ENCODE results near the gene TIPRL.
"Not testable (repeated sequence)": the region's sequence is repeated elsewhere in the genome, so short reads cannot be mapped to it uniquely, and the experiment has no call there.

The TIPRL gene

DNA sequence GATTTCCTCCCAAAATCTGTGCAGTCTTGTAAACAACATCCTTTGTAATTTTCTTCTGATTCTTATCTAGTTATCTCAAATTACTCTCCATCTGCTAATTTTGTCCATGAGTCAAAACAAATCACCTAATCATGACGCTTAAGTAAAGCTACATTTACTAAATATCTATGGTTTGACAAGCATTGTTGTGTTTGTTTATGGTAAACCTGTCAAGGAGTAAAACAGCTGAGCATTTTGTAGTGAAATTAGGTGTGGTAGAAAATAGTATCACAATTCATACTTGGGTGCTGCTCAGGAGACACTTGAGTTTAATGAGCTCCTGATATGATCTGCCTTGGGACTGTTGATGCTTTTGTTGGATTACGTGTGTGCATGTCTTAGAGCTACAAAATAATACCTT lies 11.6 kb downstream of the TIPRL start:
- Histone ChIP-seq H3K27ac (no peak overlapping the region), H3K4me3 (no peak overlapping the region), H3K9me3 (replicated peaks in 1 of 11) (no peaks in the 10 kb centered on the region), H3K4me2 (no peak overlapping the region), H3K27me3 (no peaks in the 10 kb centered on the region), H3K4me1 (no peaks in the 10 kb centered on the region), H3K9ac (no peak overlapping the region), H4K20me1 (peaks cover 0 to 27% (median 0%) of the 10 kb centered on the region in 11 experiments; a peak in 6 of 22 replicates), H3K36me3 (peaks cover 82 to 100% (median 93%) of the 10 kb centered on the region in 11 experiments)
- TF ChIP-seq Cebpa-rat (IDR thresholded peaks at IDR 0.05): no peak

DNA sequence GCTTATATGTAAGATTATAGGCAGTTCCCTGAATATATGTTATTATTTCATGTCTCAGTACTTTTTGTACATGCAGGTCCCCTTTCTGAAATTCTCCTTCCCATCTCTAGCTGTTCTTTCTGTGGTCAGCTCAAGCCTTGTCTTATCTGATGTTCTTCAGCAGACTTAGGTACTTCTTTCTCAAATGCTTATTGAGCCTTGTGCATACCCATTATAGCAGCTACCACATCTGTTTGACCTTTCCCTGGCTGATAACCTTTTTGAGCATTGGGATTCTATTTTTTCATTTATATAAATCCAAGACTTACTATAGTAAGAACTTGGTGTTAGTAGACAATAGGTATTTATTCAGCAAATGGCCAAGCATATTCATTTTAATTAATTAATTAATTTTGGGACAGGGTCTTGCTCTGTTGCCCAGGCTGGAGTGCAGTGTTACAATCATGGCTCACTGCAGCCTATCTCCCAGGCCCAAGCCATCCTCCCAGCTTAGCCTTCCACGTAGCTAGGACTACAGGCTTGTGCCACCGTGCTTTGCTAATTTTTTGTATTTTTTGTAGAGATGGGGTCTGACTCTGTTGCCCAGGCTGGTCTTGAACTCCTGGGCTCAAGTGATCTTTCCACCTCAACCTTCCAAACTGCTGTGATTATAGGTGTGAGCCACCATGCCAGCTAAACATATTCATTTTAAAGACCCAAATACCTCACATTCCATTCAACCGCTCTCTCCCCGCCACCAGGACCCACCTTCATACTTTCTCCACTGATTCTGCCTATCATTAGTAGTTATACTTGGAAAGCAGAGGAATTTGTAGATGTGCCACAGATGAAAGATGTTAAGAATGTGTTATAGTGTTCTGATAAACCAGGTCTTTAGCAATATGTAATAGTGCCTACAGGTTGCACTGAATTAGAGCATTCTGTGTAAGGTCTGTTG lies 16.7 kb downstream of the TIPRL start:
- no peak for TF ChIP-seq Cebpa-rat (IDR thresholded peaks at IDR 0.05)
- Histone ChIP-seq H3K36me3 (peaks cover 78 to 96% (median 91%) of the 10 kb centered on the region in 11 experiments), H3K27ac (no peak overlapping the region), H4K20me1 (0 out of 22 replicates have a peak, but pooled peaks cover 0 to 4% (median 0%) of the 10 kb centered on the region in 11 experiments), H3K27me3 (no peaks in the 10 kb centered on the region), H3K9ac (no peak overlapping the region), H3K9me3 (replicated peaks in 1 of 11) (no peaks in the 10 kb centered on the region), H3K4me2 (no peak overlapping the region), H3K4me1 (no peaks in the 10 kb centered on the region), H3K4me3 (no peak overlapping the region)

GRCh38 chr1:168199056-168199455 lies 20.3 kb downstream of the TIPRL start:
- Histone ChIP-seq H3K27ac (no peak overlapping the region), H3K9ac (no peak overlapping the region), H3K4me2 (no peak overlapping the region), H3K4me1 (no peaks in the 10 kb centered on the region), H3K4me3 (no peak overlapping the region), H3K9me3 (replicated peaks in 1 of 11) (peaks cover 0 to 13% (median 6%) of the 10 kb centered on the region in 11 experiments; a peak in 8 of 22 replicates), H3K36me3 (peaks cover 79 to 96% (median 87%) of the 10 kb centered on the region in 11 experiments), H3K27me3 (no peaks in the 10 kb centered on the region), H4K20me1 (0 out of 22 replicates have a peak, but pooled peaks cover 0 to 1% (median 0%) of the 10 kb centered on the region in 11 experiments)
- no peak for TF ChIP-seq Cebpa-rat (IDR thresholded peaks at IDR 0.05)

- Histone ChIP-seq H3K9ac (no peak overlapping the region), H4K20me1 (no peaks in the 10 kb centered on the region), H3K36me3 (peaks cover 48 to 76% (median 62%) of the 10 kb centered on the region in 11 experiments), H3K4me1 (no peaks in the 10 kb centered on the region), H3K9me3 (replicated peaks in 1 of 11) (peaks cover 9 to 47% (median 37%) of the 10 kb centered on the region in 11 experiments; a peak in 21 of 22 replicates), H3K4me2 (no peak overlapping the region), H3K27ac (no peak overlapping the region), H3K4me3 (no peak overlapping the region; a peak in 1 of 20 replicates), H3K27me3 (no peaks in the 10 kb centered on the region)
- no peak for TF ChIP-seq Cebpa-rat (IDR thresholded peaks at IDR 0.05)
Observed at GRCh38 chr1:168202941-168203654, 24.3 kb downstream of the TIPRL start.

DNA sequence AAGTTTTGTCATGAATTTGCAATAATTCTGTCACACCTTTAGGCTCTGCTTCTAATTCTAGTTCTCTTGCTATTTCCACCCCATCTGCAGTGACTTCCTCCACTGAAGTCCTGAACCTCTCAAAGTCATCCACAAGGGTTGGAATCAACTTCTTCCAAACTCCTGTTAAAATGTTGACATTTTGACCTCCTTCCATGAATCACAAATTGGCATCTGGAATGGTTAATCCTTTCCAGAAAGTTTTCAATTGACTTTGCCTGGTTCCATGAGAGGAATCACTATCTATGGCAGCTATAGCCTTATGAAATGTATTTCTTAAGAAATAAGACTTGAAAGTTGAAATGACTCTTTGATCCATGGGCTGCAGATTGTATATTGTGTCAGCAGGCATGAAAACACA lies 27.3 kb downstream of the TIPRL start:
- no peak for TF ChIP-seq Cebpa-rat (IDR thresholded peaks at IDR 0.05)

GRCh38 chr1:168207673-168208072 lies 28.9 kb downstream of the TIPRL start:
- H4K20me1 ChIP-seq, H3K9ac ChIP-seq: not testable (repeated sequence)
- peaks cover 12 to 32% (median 20%) of the 10 kb centered on the region in 11 experiments; a peak in 21 of 22 replicates for H3K36me3 ChIP-seq

More for the DNA sequence above, 27.3 kb downstream of the TIPRL start:
- Histone ChIP-seq H3K27me3 (no peaks in the 10 kb centered on the region), H4K20me1 (no peaks in the 10 kb centered on the region), H3K36me3 (peaks cover 24 to 47% (median 33%) of the 10 kb centered on the region in 11 experiments), H3K9ac (no peak overlapping the region), H3K4me2 (no peak overlapping the region), H3K4me3 (no peak overlapping the region), H3K4me1 (no peaks in the 10 kb centered on the region), H3K9me3 (replicated peaks in 1 of 11) (peaks cover 26 to 63% (median 51%) of the 10 kb centered on the region in 11 experiments), H3K27ac (no peak overlapping the region)

DNA sequence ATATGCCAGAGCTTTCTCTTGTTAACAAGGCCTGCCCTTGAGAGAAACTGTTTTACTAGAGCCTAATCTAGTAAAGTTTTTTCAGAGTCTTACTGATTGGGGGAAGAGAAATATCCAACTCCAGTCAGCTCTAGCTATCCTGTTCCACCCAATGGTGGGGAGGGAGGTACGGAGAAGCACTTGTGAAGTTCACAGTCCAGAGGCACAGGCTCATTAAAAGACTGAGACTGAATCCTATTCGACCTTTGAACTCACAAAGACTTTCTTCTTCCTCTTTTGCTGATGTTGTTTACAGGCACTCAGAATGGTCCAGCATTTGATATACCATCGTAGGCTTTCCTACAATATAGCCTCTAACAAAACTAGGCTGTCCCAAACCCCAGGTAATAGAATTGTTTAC lies 31.6 kb downstream of the TIPRL start:
- Histone ChIP-seq H3K9ac (no peak overlapping the region), H3K36me3 (peaks cover 0 to 13% (median 5%) of the 10 kb centered on the region in 11 experiments; a peak in 8 of 22 replicates), H3K4me1 (no peaks in the 10 kb centered on the region), H3K4me3 (no peak overlapping the region), H3K27me3 (no peaks in the 10 kb centered on the region), H3K4me2 (no peak overlapping the region), H4K20me1 (no peaks in the 10 kb centered on the region), H3K27ac (no peak overlapping the region), H3K9me3 (replicated peaks in 1 of 11) (peaks cover 34 to 71% (median 56%) of the 10 kb centered on the region in 11 experiments)
- no peak for TF ChIP-seq Cebpa-rat (IDR thresholded peaks at IDR 0.05)

More at GRCh38 chr1:168207673-168208072, 28.9 kb downstream of the TIPRL start:
- H3K9me3 ChIP-seq (replicated peaks in 1 of 11): peaks cover 32 to 74% (median 58%) of the 10 kb centered on the region in 11 experiments
- not testable (repeated sequence) for H3K4me3 ChIP-seq, H3K4me2 ChIP-seq, H3K4me1 ChIP-seq, H3K27ac ChIP-seq, H3K27me3 ChIP-seq

DNA sequence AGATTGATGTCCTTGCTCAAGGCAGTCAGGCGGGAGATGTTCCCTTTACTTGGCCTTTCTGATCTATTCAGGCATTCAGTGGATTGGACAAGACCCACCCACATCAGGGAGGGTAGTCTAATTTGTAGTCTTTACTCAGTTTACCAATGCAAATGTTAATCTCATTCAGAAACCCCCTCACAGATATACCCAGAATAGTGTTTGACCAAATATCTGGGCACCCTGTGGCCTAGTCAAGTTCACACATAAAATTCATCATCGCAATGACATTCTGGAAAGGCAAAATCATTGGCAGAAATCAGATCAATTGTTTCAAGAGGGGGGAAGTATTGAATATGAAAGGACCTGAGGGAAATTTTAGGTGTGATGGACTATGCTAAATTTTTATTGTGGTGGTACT lies 34.6 kb downstream of the TIPRL start:
- H3K4me2 ChIP-seq: no peak overlapping the region
- H3K36me3 ChIP-seq: no peaks in the 10 kb centered on the region
- H4K20me1 ChIP-seq: no peaks in the 10 kb centered on the region
- no peak for TF ChIP-seq Cebpa-rat (IDR thresholded peaks at IDR 0.05)
- H3K4me3 ChIP-seq: no peak overlapping the region
- no peak overlapping the region for H3K9ac ChIP-seq
- H3K27ac ChIP-seq: no peak overlapping the region
- H3K4me1 ChIP-seq: no peaks in the 10 kb centered on the region
- H3K27me3 ChIP-seq: no peaks in the 10 kb centered on the region
- H3K9me3 ChIP-seq (replicated peaks in 1 of 11): peaks cover 29 to 45% (median 33%) of the 10 kb centered on the region in 11 experiments

DNA sequence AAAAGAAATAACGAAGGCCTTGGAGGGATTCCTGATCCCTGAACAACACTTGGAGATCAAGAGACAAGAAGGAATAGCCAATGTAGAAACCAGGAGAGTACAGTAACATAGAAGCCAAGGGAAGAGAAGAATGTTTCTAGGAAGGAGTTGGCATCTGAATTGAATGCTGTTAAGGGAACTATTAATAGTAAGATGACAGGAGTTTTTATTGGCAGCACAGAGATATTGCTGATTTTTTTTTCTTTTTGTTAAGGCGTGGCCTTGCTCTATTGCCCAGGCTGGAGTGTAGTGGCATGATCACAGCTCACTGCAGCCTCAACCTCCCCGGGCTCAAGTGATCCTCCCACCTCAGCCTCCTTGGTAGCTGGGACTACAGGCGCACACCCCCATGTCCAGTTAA lies 37.4 kb downstream of the TIPRL start:
- Histone ChIP-seq H3K9ac (no peak overlapping the region), H3K4me3 (no peak overlapping the region), H3K4me1 (no peaks in the 10 kb centered on the region), H3K27me3 (no peaks in the 10 kb centered on the region), H4K20me1 (no peaks in the 10 kb centered on the region), H3K4me2 (no peak overlapping the region), H3K9me3 (replicated peaks in 1 of 11) (peaks cover 14 to 26% (median 21%) of the 10 kb centered on the region in 11 experiments), H3K27ac (no peak overlapping the region), H3K36me3 (no peaks in the 10 kb centered on the region)
- TF ChIP-seq Cebpa-rat (IDR thresholded peaks at IDR 0.05): no peak

Measured in BLaER1 treated with 17β-estradiol and CSF1 and Interleukin-3, amounts not matched to agents 10 nM and 100 nM (cell line).